H1 (cell line): ENCODE results near the gene COL6A2.

Experiments
- BRCA1 ChIP-seq: IDR thresholded peaks from 2 replicates; pipeline ENCODE4 v1.6.1; 2012; ENCODE audit warnings: low read depth, low read length, improper control_type of control experiment
- CHD2 ChIP-seq: IDR thresholded peaks from 2 replicates; pipeline ENCODE4 v1.6.1; 2012; ENCODE audit warnings: low read length, improper control_type of control experiment
- CTCF ChIP-seq, 3 experiments: IDR thresholded peaks; 1 replicate in 2 of 3; 2 replicates in 1 of 3; pipeline versions ENCODE4 v1.5.1 to v1.6.1; 2011; ENCODE audit warnings: low read length in 3 of 3, mild to moderate bottlenecking in 3 of 3, inconsistent platforms in 2 of 3, low read depth in 1 of 3, moderate library complexity in 1 of 3; ENCODE audit not compliant: insufficient read depth in 1 of 3; ENCODE audit errors: control extremely low read depth in 1 of 3
- GTF2F1 ChIP-seq: IDR thresholded peaks from 2 replicates; pipeline ENCODE4 v1.6.1; 2012; ENCODE audit warnings: low read depth, low read length, improper control_type of control experiment, borderline replicate concordance
- JUND ChIP-seq: IDR thresholded peaks from 2 replicates; pipeline ENCODE4 v1.6.1; 2011; ENCODE audit warnings: mild to moderate bottlenecking, improper control_type of control experiment, low read length
- POLR2A ChIP-seq, 2 experiments: IDR thresholded peaks; 1 replicate in 1 of 2; 2 replicates in 1 of 2; pipeline ENCODE4 v1.6.1; 2011; ENCODE audit warnings: low read depth in 2 of 2, low read length in 2 of 2, mild to moderate bottlenecking in 2 of 2; ENCODE audit errors: control extremely low read depth in 1 of 2
- POU5F1 ChIP-seq: IDR thresholded peaks from 2 replicates; pipeline ENCODE4 v1.6.1; 2011; ENCODE audit warnings: low read depth, mild to moderate bottlenecking, low read length, moderate library complexity

GRCh38 chr21:46149205-46149901, 51.4 kb downstream of the COL6A2 start:
- no peak for TF ChIP-seq BRCA1
- no peak for TF ChIP-seq CHD2
- TF ChIP-seq CTCF (IDR thresholded peaks at IDR 0.05; ENCODE audit: control extremely low read depth in 1 of 3, insufficient read depth in 1 of 3, low read depth in 1 of 3, low read length in 3 of 3): no peak
- TF ChIP-seq POLR2A (IDR thresholded peaks at IDR 0.05; ENCODE audit: control extremely low read depth in 1 of 2, low read depth in 2 of 2, low read length in 2 of 2): no peak
- no peak for TF ChIP-seq GTF2F1
- TF ChIP-seq JUND: no peak
- no peak for TF ChIP-seq POU5F1
